Esophagus muscularis mucosa (tissue), 4 donors: ENCODE measurements around the gene NEU4. TPM values are rescaled to one million over a fixed set of nuclear protein-coding genes. Genes with fewer than 3 reads are reported as not detected.
A peak's percentile ranks its signal among the peaks of the same experiment; 100 is the strongest.
"Not testable (repeated sequence)": the region's sequence is repeated elsewhere in the genome, so short reads cannot be mapped to it uniquely, and the experiment has no call there.

Source experiments
- DNase-seq: peaks from one replicate; pipeline ENCODE4 v3.0.0-alpha.2; 2017; ENCODE audit errors: extremely low spot score
- H3K27ac ChIP-seq, 4 donors: fragments of 200-600 bp; sonication (generic); replicated peaks in 1 of 4; 1 replicate in 3 of 4; 2 replicates in 1 of 4; pipeline ENCODE4 v1.5.1; 2016 to 2019; ENCODE audit warnings: mild to moderate bottlenecking in 1 of 4
- H3K27me3 ChIP-seq, 4 donors: fragments of 200-600 bp; sonication (generic); one replicate each; pipeline versions ENCODE4 v1.5.1 to v1.6.0; 2016 to 2019
- H3K36me3 ChIP-seq, 4 donors: fragments of 200-600 bp; sonication (generic); one replicate each; pipeline ENCODE4 v1.5.1; 2016 to 2019
- H3K4me1 ChIP-seq, 4 donors: fragments of 200-600 bp; sonication (generic); one replicate each; pipeline ENCODE4 v1.5.1; 2016 to 2019
- H3K4me3 ChIP-seq, 4 donors: fragments of 200-600 bp; sonication (generic); 1 replicate in 2 of 4; 2 replicates in 2 of 4; pipeline ENCODE4 v1.5.1; 2016 to 2019; ENCODE audit warnings: mild to moderate bottlenecking in 4 of 4, moderate library complexity in 1 of 4
- H3K9me3 ChIP-seq, 4 donors: fragments of 200-600 bp; sonication (generic); 1 replicate in 3 of 4; 2 replicates in 1 of 4; pipeline ENCODE4 v1.5.1; 2016 to 2019
- EP300 ChIP-seq: sonication (generic); formaldehyde crosslinking; IDR thresholded peaks from one replicate; pipeline ENCODE4 v1.6.1; 2017; ENCODE audit warnings: antibody characterized with exemption
- POLR2A ChIP-seq: fragments of 450-650 bp; IDR thresholded peaks from one replicate; pipeline ENCODE4 v1.6.1; 2017; ENCODE audit warnings: antibody characterized with exemption, moderate library complexity, mild to moderate bottlenecking, low read depth
- POLR2AphosphoS5 ChIP-seq, 2 donors: sonication (generic); formaldehyde crosslinking; IDR thresholded peaks; one replicate each; pipeline ENCODE4 v1.6.1; 2017; ENCODE audit warnings: antibody characterized with exemption in 2 of 2
- WGBS: methylation state at CpG from one replicate; pipeline ENCODE4 v1.1.5; 2018; 5-methylcytosine and 5-hydroxymethylcytosine counted together
- intact Hi-C: fragments of 100-400 bp; cut with DNase I; formaldehyde crosslinking; loops from one replicate; pipeline ENCODE4 v1.15.1; 2023
- total RNA-seq, 4 donors: library from RNA; depleted of rRNA; stranded (reverse); fragments of >200 nt; gene quantifications; one replicate each; pipeline versions ENCODE4 v1.1.0 to v1.2.1, GENCODE V29; 2016
- TF ChIP-seq, protein P1 (sequence below), 3 experiments: fragments of 200-600 bp in 2 of 3; fragments of 450-650 bp in 1 of 3; sonication (generic) in 2 of 3; IDR thresholded peaks; one replicate each; pipeline ENCODE4 v1.5.1; 2017 to 2019; ENCODE audit warnings: antibody characterized with exemption in 3 of 3, mild to moderate bottlenecking in 2 of 3, moderate library complexity in 1 of 3

Gene NEU4
- total RNA-seq, 4 donors from 2014 or later = 1.5 to 5.4 TPM; not detected in 2

DNA sequence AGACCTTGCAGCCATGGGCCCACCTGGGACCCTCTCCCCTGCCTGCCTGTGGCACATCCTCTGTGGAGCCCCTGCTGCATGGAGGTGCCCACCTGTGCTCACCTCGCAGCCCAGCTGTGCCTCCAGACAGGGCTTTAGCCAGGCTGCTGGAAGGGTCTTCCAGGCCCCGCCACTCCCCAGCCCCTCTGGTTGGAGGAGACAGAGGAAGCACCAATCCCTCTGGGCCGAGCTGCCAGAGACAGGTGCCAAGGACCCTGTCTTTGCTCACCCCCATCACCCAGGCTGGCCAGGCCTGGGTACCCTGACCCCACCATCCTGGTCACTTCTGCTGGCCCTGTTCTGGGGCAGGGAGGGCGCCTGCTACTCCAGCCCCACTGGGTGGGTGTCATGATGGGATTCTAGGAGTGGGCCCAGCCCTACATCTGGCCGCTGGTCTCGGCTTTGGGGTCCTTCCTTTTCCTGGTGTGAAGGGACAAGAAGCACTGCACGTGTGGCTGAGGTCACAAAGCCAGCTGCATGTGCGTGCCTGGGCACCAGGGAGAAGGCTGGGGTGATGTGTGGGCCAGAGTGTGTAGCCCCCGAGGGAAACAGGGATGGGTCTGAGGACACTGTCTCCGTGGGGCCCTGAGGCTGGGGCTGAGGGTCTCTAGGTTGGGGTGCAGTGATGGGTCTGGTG is 9.3 kb upstream of the NEU4 start:
- no peak for TF ChIP-seq EP300
- TF ChIP-seq, protein P1, sequence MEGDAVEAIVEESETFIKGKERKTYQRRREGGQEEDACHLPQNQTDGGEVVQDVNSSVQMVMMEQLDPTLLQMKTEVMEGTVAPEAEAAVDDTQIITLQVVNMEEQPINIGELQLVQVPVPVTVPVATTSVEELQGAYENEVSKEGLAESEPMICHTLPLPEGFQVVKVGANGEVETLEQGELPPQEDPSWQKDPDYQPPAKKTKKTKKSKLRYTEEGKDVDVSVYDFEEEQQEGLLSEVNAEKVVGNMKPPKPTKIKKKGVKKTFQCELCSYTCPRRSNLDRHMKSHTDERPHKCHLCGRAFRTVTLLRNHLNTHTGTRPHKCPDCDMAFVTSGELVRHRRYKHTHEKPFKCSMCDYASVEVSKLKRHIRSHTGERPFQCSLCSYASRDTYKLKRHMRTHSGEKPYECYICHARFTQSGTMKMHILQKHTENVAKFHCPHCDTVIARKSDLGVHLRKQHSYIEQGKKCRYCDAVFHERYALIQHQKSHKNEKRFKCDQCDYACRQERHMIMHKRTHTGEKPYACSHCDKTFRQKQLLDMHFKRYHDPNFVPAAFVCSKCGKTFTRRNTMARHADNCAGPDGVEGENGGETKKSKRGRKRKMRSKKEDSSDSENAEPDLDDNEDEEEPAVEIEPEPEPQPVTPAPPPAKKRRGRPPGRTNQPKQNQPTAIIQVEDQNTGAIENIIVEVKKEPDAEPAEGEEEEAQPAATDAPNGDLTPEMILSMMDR (IDR thresholded peaks at IDR 0.05) = no peak
- TF ChIP-seq POLR2AphosphoS5 (IDR thresholded peaks at IDR 0.05) = no peak
- no peak for TF ChIP-seq POLR2A

DNA sequence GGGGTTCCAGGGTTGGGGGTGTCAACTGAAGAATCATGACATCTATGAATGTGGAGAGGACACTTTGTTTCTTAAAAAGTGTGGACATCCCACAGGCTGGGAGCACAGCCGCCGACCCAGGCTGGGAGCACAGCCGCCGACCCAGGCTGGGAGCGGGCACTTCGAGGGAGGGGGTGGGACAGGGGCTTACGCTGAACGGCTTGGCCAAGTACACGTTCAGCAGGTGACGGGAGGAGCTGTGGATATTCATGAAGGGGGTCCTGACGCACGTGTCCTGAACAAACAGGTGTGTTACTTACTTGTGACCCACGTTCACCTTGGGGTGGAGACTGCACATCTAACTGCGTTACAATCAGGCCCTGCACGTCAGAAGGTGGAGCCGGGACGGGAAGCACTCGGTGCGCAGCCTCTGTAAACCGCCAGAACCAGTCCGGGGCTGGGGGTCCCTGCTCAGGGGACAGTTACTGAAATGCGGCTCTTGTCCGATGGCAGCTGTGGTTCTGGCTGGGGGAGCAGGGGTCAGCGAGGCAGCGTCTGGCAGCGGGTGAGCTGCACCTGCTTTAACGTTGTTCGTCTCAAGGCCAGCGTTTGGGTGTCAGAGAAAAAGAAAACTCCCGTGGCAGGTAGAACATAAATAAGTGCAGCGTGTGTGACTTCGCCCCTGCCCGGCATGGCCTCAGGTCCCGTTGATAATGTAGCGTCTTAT is 8.6 kb upstream of the NEU4 start:
- intact Hi-C loops, DNase-seq, H3K4me3 ChIP-seq, H3K36me3 ChIP-seq, H3K9me3 ChIP-seq, H3K27ac ChIP-seq: not testable (repeated sequence)
- Histone ChIP-seq H3K27me3 (peaks cover 0 to 52% (median 15%) of the 10 kb centered on the region in 4 donors), H3K4me1 (peaks cover 16 to 24% (median 19%) of the 10 kb centered on the region in 4 donors)
- WGBS = 80% methylated on average over 14 of the region's 35 CpGs

More for the DNA sequence above, 9.3 kb upstream of the NEU4 start:
- H3K9me3 ChIP-seq = no peaks in the 10 kb centered on the region
- intact Hi-C loops = no loop called here
- no peak overlapping the region for H3K4me3 ChIP-seq
- H3K4me1 ChIP-seq = peaks cover 13 to 20% (median 17%) of the 10 kb centered on the region in 4 donors
- no peak overlapping the region for H3K27ac ChIP-seq
- H3K36me3 ChIP-seq = no peaks in the 10 kb centered on the region
- DNase-seq = no peak
- H3K27me3 ChIP-seq = peaks cover 0 to 47% (median 13%) of the 10 kb centered on the region in 4 donors
- 80% methylated on average over 5 of the region's 10 CpGs for WGBS

DNA sequence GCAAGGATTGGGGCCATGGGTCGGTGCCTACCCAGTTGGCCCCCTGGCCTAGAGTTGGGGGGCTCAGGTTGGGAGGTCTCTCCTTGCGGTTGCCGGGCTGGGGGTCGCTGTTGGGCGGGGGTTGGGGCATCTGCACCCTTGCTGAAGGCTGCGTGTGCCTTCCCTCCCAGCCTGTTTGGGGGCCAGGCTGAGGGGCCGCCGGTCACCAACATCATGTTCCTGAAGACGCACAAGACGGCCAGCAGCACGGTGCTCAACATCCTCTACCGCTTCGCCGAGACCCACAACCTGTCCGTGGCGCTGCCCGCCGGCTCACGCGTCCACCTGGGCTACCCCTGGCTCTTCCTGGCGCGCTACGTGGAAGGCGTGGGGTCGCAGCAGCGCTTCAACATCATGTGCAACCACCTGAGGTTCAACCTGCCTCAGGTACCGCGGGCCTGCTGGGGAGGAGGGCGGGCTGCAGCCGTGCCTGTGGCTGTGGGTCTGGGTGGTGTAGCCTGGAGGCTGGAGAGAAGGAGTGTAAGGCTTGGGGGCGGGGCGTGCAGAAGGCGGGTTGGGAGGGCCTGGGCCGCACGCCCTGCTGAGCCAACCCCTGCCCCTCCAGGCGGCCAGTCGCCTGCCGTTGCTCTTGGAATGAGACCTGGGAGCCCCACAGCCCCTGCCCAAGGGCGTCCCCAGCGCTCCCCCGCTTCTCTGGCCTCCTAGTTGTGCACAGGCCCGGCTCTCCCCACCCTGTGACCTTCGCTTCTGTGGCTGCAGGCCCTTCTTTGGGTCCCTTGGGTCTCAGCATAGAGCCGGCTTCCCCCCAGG is 7.2 kb upstream of the NEU4 start:
- Histone ChIP-seq H3K27ac (no peak overlapping the region), H3K4me3 (no peak overlapping the region), H3K36me3 (no peaks in the 10 kb centered on the region), H3K4me1 (peaks cover 16 to 24% (median 19%) of the 10 kb centered on the region in 4 donors), H3K27me3 (peaks cover 0 to 45% (median 15%) of the 10 kb centered on the region in 4 donors), H3K9me3 (no peaks in the 10 kb centered on the region)
- DNase-seq = no peak
- TF ChIP-seq POLR2AphosphoS5 (IDR thresholded peaks at IDR 0.05) (no peak), EP300 (no peak), POLR2A (no peak)
- TF ChIP-seq, protein P1 (IDR thresholded peaks at IDR 0.05) = no peak
- WGBS = 78% methylated on average over 20 of the region's 44 CpGs
- intact Hi-C loops = no loop called here

DNA sequence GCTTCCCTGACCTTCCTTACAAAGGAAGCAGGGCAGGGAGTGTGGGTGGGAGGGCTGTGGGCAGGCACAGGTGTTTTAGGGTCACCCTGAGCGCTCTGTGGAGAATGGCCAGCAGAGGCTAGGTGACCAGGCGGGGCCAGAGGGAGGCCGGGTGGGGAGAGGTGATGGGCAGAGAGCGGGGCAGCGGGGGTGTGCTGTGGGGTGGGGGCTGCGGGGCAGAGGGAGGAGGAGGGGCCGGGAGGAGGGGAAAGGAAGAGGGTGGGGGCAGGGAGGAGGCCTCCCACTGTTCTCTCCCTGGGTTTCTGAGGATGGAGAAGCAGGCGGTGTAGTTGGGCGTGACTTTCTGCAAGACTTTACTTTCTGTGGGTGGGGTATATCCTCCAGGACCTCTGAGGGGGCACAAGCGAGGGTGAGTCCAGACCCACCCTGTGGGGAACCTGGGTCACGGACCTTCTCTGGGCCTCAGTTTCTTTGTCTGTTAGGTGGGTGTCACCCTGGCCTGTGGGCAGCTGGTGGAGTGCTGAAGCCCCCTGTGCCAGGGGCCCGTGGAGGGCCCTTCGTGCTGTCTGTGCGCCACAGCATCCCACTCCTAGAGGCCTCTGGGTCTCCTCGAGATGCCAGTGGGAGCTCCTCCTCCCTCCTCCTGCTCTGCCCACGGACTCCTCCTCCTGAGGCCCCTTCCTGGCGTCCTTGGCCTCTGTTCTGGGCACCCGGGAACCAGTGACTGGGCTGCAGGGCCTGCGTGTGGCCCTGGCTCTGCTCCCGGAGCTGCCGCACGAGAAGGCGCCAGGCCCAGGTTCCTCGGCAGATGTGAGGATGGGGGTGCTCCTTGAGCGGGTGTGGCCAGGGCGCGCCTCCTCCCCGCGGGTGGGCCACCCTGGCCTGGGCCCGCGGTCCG is 6.3 kb upstream of the NEU4 start:
- no peaks in the 10 kb centered on the region for H3K36me3 ChIP-seq
- H3K4me3 ChIP-seq = peak overlapping the region; percentile 46 to 62 (median 51)
- no peak for DNase-seq
- intact Hi-C loops = no loop called here
- whole genome bisulfite sequencing = 62% methylated on average over 22 of the region's 32 CpGs
- H3K4me1 ChIP-seq = peaks cover 16 to 24% (median 19%) of the 10 kb centered on the region in 4 donors
- TF ChIP-seq POLR2AphosphoS5 (IDR thresholded peaks at IDR 0.05) = no peak
- H3K9me3 ChIP-seq = no peaks in the 10 kb centered on the region
- peaks cover 0 to 44% (median 15%) of the 10 kb centered on the region in 4 donors for H3K27me3 ChIP-seq
- H3K27ac ChIP-seq = no peak overlapping the region
